H1 (cell line): ENCODE measurements around the gene RIPPLY3. TPM values are rescaled to one million over a fixed set of nuclear protein-coding genes. Genes with fewer than 3 reads are reported as not detected.

Experiments
- CTCF ChIA-PET: fragments of 300-600 bp; sonication (Branson Sonifier 250); formaldehyde crosslinking; loops from one replicate; lab custom pipeline; 2021; ENCODE audit not compliant: partially characterized antibody; lab: Charles Lee
- POLR2A ChIA-PET: fragments of 300-600 bp; sonication (Branson Sonifier 250); formaldehyde crosslinking; loops from one replicate; lab custom pipeline; 2021; ENCODE audit warnings: inconsistent platforms; ENCODE audit not compliant: partially characterized antibody; lab: Charles Lee
- DNase-seq, 2 experiments: peaks; one replicate each; pipeline versions ENCODE4 v3.0.0 to v3.0.0-alpha.2; 2010 to 2022; ENCODE audit warnings: low spot score in 2 of 2, low read depth in 1 of 2, mixed read lengths in 1 of 2
- FAIRE-seq: peaks from 2 replicates; lab custom pipeline; 2011; peaks lifted over from hg19 to GRCh38; lab: Jason Lieb, UNC
- H2AFZ ChIP-seq: 2 replicates; pipeline ENCODE4 v1.8.1; 2012; ENCODE audit warnings: low read length, inconsistent platforms
- H2AK5ac ChIP-seq: 2 replicates; pipeline ENCODE4 v1.6.1; 2013; ENCODE audit warnings: low read depth, low read length
- H2BK120ac ChIP-seq: replicated peaks from 2 replicates; pipeline ENCODE3; 2013; ENCODE audit warnings: low read depth, low read length, inconsistent platforms
- H2BK12ac ChIP-seq: 2 replicates; pipeline ENCODE4 v1.6.1; 2013; ENCODE audit warnings: low read depth, low read length
- H2BK15ac ChIP-seq: 2 replicates; pipeline ENCODE4 v1.6.1; 2013; ENCODE audit warnings: low read length
- H2BK20ac ChIP-seq: 2 replicates; pipeline ENCODE4 v1.6.1; 2013; ENCODE audit warnings: low read length
- H2BK5ac ChIP-seq: 2 replicates; pipeline ENCODE4 v1.6.1; 2013; ENCODE audit warnings: low read depth, low read length
- H3K14ac ChIP-seq: 2 replicates; pipeline ENCODE4 v1.6.1; 2013; ENCODE audit warnings: inconsistent platforms; ENCODE audit not compliant: insufficient read length
- H3K18ac ChIP-seq: 2 replicates; pipeline ENCODE4 v1.6.1; 2013; ENCODE audit warnings: low read length; ENCODE audit errors: extremely low read depth
- H3K23ac ChIP-seq: 2 replicates; pipeline ENCODE4 v1.6.1; 2013; ENCODE audit warnings: inconsistent platforms; ENCODE audit not compliant: insufficient read length
- H3K23me2 ChIP-seq: 2 replicates; pipeline ENCODE4 v1.6.1; 2013; ENCODE audit warnings: low read depth, low read length
- H3K27ac ChIP-seq: 2 replicates; pipeline ENCODE4 v1.6.1; 2011; ENCODE audit warnings: low read depth, low read length, inconsistent platforms
- H3K27me3 ChIP-seq, 4 experiments: replicated peaks in 1 of 4; 1 replicate in 1 of 4; 2 replicates in 3 of 4; pipeline versions ENCODE4 v1.6.1 to v1.8.1; 2011 to 2013; ENCODE audit warnings: low read length in 3 of 4, mild to moderate bottlenecking in 3 of 4, inconsistent platforms in 2 of 4, mixed read lengths in 2 of 4, moderate library complexity in 1 of 4; ENCODE audit not compliant: control insufficient read depth in 3 of 4, insufficient read depth in 3 of 4; ENCODE audit errors: extremely low read depth in 1 of 4
- H3K36me3 ChIP-seq, 4 experiments: 2 replicates each; pipeline versions ENCODE4 v1.6.1 to v1.8.1; 2011 to 2013; ENCODE audit warnings: mild to moderate bottlenecking in 4 of 4, low read length in 3 of 4, moderate library complexity in 2 of 4, control low read depth in 1 of 4, inconsistent platforms in 1 of 4; ENCODE audit not compliant: insufficient read depth in 4 of 4, control insufficient read depth in 2 of 4
- H3K4ac ChIP-seq: replicated peaks from 2 replicates; pipeline ENCODE3; 2013; ENCODE audit warnings: low read length, low read depth, mixed read lengths, inconsistent platforms; ENCODE audit not compliant: insufficient read length
- H3K4me1 ChIP-seq, 4 experiments: replicated peaks in 1 of 4; 1 replicate in 1 of 4; 2 replicates in 3 of 4; pipeline versions ENCODE4 v1.6.1 to v1.8.1; 2011 to 2013; ENCODE audit warnings: low read length in 3 of 4, inconsistent platforms in 2 of 4, mixed read lengths in 1 of 4; ENCODE audit not compliant: insufficient read depth in 4 of 4, control insufficient read depth in 3 of 4
- H3K4me2 ChIP-seq, 2 experiments: 2 replicates each; pipeline versions ENCODE4 v1.6.1 to v1.8.1; 2011 to 2013; ENCODE audit warnings: low read depth in 2 of 2, low read length in 2 of 2, control low read depth in 1 of 2, inconsistent platforms in 1 of 2, mild to moderate bottlenecking in 1 of 2; ENCODE audit not compliant: insufficient read depth in 1 of 2
- H3K4me3 ChIP-seq, 4 experiments: fragments of 200-600, 300-600 bp in 1 of 4; sonication (generic), shearing (Covaris generic), sonication (Bioruptor Twin) in 1 of 4; 2 replicates each; pipeline versions ENCODE4 v1.5.1 to v1.8.1; 2011 to 2016; ENCODE audit warnings: low read length in 4 of 4, low read depth in 3 of 4, control low read depth in 2 of 4, inconsistent platforms in 2 of 4, mild to moderate bottlenecking in 2 of 4, mixed read lengths in 1 of 4, moderate library complexity in 1 of 4; ENCODE audit not compliant: insufficient read depth in 2 of 4; ENCODE audit errors: extremely low read depth in 1 of 4
- H3K56ac ChIP-seq: replicated peaks from 2 replicates; pipeline ENCODE3; 2013; ENCODE audit warnings: low read depth, mild to moderate bottlenecking, mixed read lengths, low read length, inconsistent platforms; ENCODE audit not compliant: insufficient read length
- H3K79me1 ChIP-seq: 2 replicates; pipeline ENCODE4 v1.6.1; 2013; ENCODE audit warnings: low read depth, low read length, control low read depth
- H3K79me2 ChIP-seq, 2 experiments: 2 replicates each; pipeline versions ENCODE4 v1.6.1 to v1.8.1; 2012 to 2013; ENCODE audit warnings: low read length in 2 of 2, mild to moderate bottlenecking in 2 of 2, inconsistent platforms in 1 of 2; ENCODE audit not compliant: insufficient read depth in 2 of 2, control insufficient read depth in 1 of 2
- H3K9ac ChIP-seq, 4 experiments: replicated peaks in 1 of 4; 1 replicate in 1 of 4; 2 replicates in 3 of 4; pipeline versions ENCODE4 v1.6.1 to v1.8.1; 2011 to 2013; ENCODE audit warnings: low read depth in 3 of 4, low read length in 3 of 4, control low read depth in 2 of 4, mild to moderate bottlenecking in 2 of 4, moderate library complexity in 2 of 4, inconsistent platforms in 1 of 4; ENCODE audit errors: extremely low read depth in 1 of 4
- H3K9me3 ChIP-seq, 2 experiments: 2 replicates each; pipeline versions ENCODE4 v1.6.1 to v1.8.1; 2012 to 2013; ENCODE audit warnings: mild to moderate bottlenecking in 2 of 2, moderate library complexity in 2 of 2, control low read depth in 1 of 2, inconsistent platforms in 1 of 2, low read depth in 1 of 2, low read length in 1 of 2, mixed read lengths in 1 of 2; ENCODE audit not compliant: insufficient read depth in 2 of 2
- H4K20me1 ChIP-seq, 2 experiments: replicated peaks in 1 of 2; 2 replicates each; pipeline versions ENCODE3 to v1.8.1; 2011 to 2013; ENCODE audit warnings: inconsistent platforms in 2 of 2, low read length in 2 of 2, mild to moderate bottlenecking in 1 of 2; ENCODE audit not compliant: insufficient read depth in 2 of 2, control insufficient read depth in 1 of 2
- H4K5ac ChIP-seq: 2 replicates; pipeline ENCODE4 v1.6.1; 2013; ENCODE audit warnings: low read length, low read depth, mixed read lengths, inconsistent platforms; ENCODE audit not compliant: insufficient read length
- H4K8ac ChIP-seq: 2 replicates; pipeline ENCODE4 v1.8.0; 2013; ENCODE audit warnings: mild to moderate bottlenecking, moderate library complexity, low read length, inconsistent platforms; ENCODE audit not compliant: insufficient read depth; ENCODE audit errors: extremely low read depth
- H4K91ac ChIP-seq: replicated peaks from 2 replicates; pipeline ENCODE3; 2013; ENCODE audit warnings: low read length, mixed read lengths, inconsistent platforms; ENCODE audit not compliant: insufficient read length
- ATF3 ChIP-seq: IDR thresholded peaks from 2 replicates; pipeline ENCODE4 v1.6.1; 2011; ENCODE audit warnings: low read depth, mild to moderate bottlenecking, low read length; ENCODE audit not compliant: insufficient read depth
- CBX8 ChIP-seq: fragments of 300-800, 300-1000 bp; sonication (generic); IDR thresholded peaks from 2 replicates; pipeline ENCODE4 v1.7.1; 2016; ENCODE audit warnings: low read depth, low read length, borderline replicate concordance
- CHD2 ChIP-seq: IDR thresholded peaks from 2 replicates; pipeline ENCODE4 v1.6.1; 2012; ENCODE audit warnings: low read length, improper control_type of control experiment
- EP300 ChIP-seq, 2 experiments: IDR thresholded peaks; 1 replicate in 1 of 2; 2 replicates in 1 of 2; pipeline ENCODE4 v1.6.1; 2011 to 2012; ENCODE audit warnings: low read depth in 2 of 2, low read length in 2 of 2, mild to moderate bottlenecking in 2 of 2, borderline replicate concordance in 1 of 2, inconsistent platforms in 1 of 2, moderate library complexity in 1 of 2
- JUND ChIP-seq: IDR thresholded peaks from 2 replicates; pipeline ENCODE4 v1.6.1; 2011; ENCODE audit warnings: mild to moderate bottlenecking, improper control_type of control experiment, low read length
- KDM5A ChIP-seq: fragments of 200-600 bp; IDR thresholded peaks from 2 replicates; pipeline ENCODE4 v1.7.1; 2012; ENCODE audit warnings: mild to moderate bottlenecking, low read length, inconsistent platforms, mixed read lengths
- PHF8 ChIP-seq: fragments of 200-600 bp; sonication (generic); conservative IDR thresholded peaks from 2 replicates; pipeline ENCODE4 v1.7.1; 2012; ENCODE audit warnings: low read depth, mild to moderate bottlenecking, inconsistent platforms, low read length, moderate library complexity
- RAD21 ChIP-seq, 2 experiments: IDR thresholded peaks in 1 of 2; conservative IDR thresholded peaks in 1 of 2; 2 replicates each; pipeline ENCODE4 v1.6.1; 2011; ENCODE audit warnings: low read depth in 2 of 2, low read length in 2 of 2, improper control_type of control experiment in 1 of 2, inconsistent platforms in 1 of 2, mild to moderate bottlenecking in 1 of 2, moderate library complexity in 1 of 2
- RNF2 ChIP-seq: fragments of 200-900, 300-1000 bp; sonication (generic); IDR thresholded peaks from 2 replicates; pipeline ENCODE4 v1.7.1; 2016; ENCODE audit warnings: borderline replicate concordance, low read depth, mild to moderate bottlenecking, antibody characterized with exemption, low read length; ENCODE audit not compliant: poor library complexity, severe bottlenecking; ENCODE audit errors: missing control alignments
- SIRT6 ChIP-seq: IDR thresholded peaks from one replicate; pipeline ENCODE4 v1.7.1; 2012; ENCODE audit warnings: low read length, inconsistent platforms
- TBP ChIP-seq: IDR thresholded peaks from 2 replicates; pipeline ENCODE4 v1.6.1; 2011; ENCODE audit warnings: low read depth, low read length, improper control_type of control experiment
- TCF12 ChIP-seq: IDR thresholded peaks from 2 replicates; pipeline ENCODE4 v1.6.1; 2011; ENCODE audit warnings: low read depth, mild to moderate bottlenecking, low read length
- TEAD4 ChIP-seq: IDR thresholded peaks from 2 replicates; pipeline ENCODE4 v1.6.1; 2012; ENCODE audit warnings: low read depth, low read length, inconsistent platforms, mixed read lengths
- polyA plus RNA-seq, 7 experiments: library from polyadenylated mRNA; depleted of rRNA in 3 of 7; stranded (reverse) in 5 of 7; unstranded in 2 of 7; fragments of >200 nt in 5 of 7; fragments of 200-250 nt in 2 of 7; gene quantifications; 1 replicate in 5 of 7; 2 replicates in 1 of 7; 4 replicates in 1 of 7; pipeline versions ENCODE4 v1.2.1 to v1.2.3, GENCODE V29; 2011 to 2013; ENCODE audit warnings: missing spikeins in 2 of 7, mixed read lengths in 2 of 7
- total RNA-seq: library from RNA; stranded (reverse); fragmentation: NEBNext Ultra II Directional; extraction: Animal tissue kit (Norgen Biotek cat#: 25700); gene quantifications from 2 replicates; pipeline ENCODE4 v1.2.1, GENCODE V29; 2021
- TF ChIP-seq, protein P1 (sequence below): IDR thresholded peaks from 2 replicates; pipeline ENCODE4 v1.6.1; 2012; ENCODE audit warnings: inconsistent platforms

Gene RIPPLY3
- total and polyA plus RNA-seq, 2 of the 8 experiments (the other 6 are each of a cell fraction or from before 2014, with no cell fraction given): 2.0 to 2.2 TPM

DNA sequence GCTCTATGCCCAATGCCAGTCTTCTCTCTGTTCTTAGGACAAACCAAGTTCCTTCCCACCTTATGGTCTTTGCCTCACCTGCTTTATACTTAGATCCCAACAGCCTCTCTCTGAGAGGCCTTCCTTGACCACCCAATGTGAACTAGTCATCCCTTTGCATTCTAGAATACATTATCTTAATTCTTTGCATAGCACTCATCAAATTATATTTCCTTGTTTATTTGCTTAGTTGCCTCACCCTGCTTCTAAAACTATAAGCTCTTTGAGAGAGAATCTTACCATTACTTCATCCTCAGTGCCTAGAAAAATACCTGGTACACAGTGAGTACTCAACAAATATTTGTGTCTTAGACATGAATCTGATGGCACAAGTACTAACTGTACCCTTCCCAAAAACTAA lies 58.3 kb downstream of the RIPPLY3 start:
- no peak overlapping the region for H4K5ac ChIP-seq
- H3K23me2 ChIP-seq: no peaks in the 10 kb centered on the region
- FAIRE-seq (no peak), DNase-seq (no peak)
- H3K4me3 ChIP-seq: no peak overlapping the region
- peaks cover 0 to 13% (median 7%) of the 10 kb centered on the region in 4 experiments for H3K4me1 ChIP-seq
- POLR2A ChIA-PET: no interaction called here
- H2BK5ac ChIP-seq: no peak overlapping the region
- no peaks in the 10 kb centered on the region for H3K79me1 ChIP-seq
- no peak overlapping the region for H3K18ac ChIP-seq
- H4K91ac ChIP-seq: no peak overlapping the region
- H3K23ac ChIP-seq: no peak overlapping the region
- no peak overlapping the region for H2AFZ ChIP-seq
- H3K4me2 ChIP-seq: no peak overlapping the region
- no peak overlapping the region for H2BK12ac ChIP-seq
- H4K20me1 ChIP-seq: no peaks in the 10 kb centered on the region
- no peak overlapping the region for H3K56ac ChIP-seq
- no peaks in the 10 kb centered on the region for H3K79me2 ChIP-seq
- no peak overlapping the region for H3K27ac ChIP-seq
- no peak overlapping the region for H4K8ac ChIP-seq
- no peak overlapping the region for H3K4ac ChIP-seq
- no peak overlapping the region for H2BK120ac ChIP-seq
- no peak overlapping the region for H3K9ac ChIP-seq
- no peak overlapping the region for H2BK15ac ChIP-seq
- H3K14ac ChIP-seq: no peak overlapping the region
- H2BK20ac ChIP-seq: no peak overlapping the region
- no peaks in the 10 kb centered on the region for H3K27me3 ChIP-seq
- peaks cover 0 to 4% (median 0%) of the 10 kb centered on the region in 4 experiments; a peak in 2 of 8 replicates for H3K36me3 ChIP-seq
- no peak overlapping the region for H2AK5ac ChIP-seq
- H3K9me3 ChIP-seq: no peaks in the 10 kb centered on the region
- CTCF ChIA-PET: interaction anchor here (0.6 kb wide), 1 partner anchor 489 kb away, joined by 3 read pairs; no protein-coding TSS in a partner anchor
- no peak for TF ChIP-seq SIRT6
- no peak for TF ChIP-seq PHF8
- TF ChIP-seq KDM5A: no peak
- no peak for TF ChIP-seq JUND
- no peak for TF ChIP-seq RAD21 (IDR thresholded peaks at IDR 0.05 in 1 of 2, conservative IDR thresholded peaks at IDR 0.05 in 1 of 2; ENCODE audit: low read depth in 2 of 2, low read length in 2 of 2)
- no peak for TF ChIP-seq TEAD4
- TF ChIP-seq TCF12: no peak
- no peak for TF ChIP-seq RNF2
- TF ChIP-seq, protein P1, sequence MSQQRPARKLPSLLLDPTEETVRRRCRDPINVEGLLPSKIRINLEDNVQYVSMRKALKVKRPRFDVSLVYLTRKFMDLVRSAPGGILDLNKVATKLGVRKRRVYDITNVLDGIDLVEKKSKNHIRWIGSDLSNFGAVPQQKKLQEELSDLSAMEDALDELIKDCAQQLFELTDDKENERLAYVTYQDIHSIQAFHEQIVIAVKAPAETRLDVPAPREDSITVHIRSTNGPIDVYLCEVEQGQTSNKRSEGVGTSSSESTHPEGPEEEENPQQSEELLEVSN: no peak
- TF ChIP-seq TBP: no peak
- no peak for TF ChIP-seq ATF3
- no peak for TF ChIP-seq CHD2
- no peak for TF ChIP-seq CBX8
- TF ChIP-seq EP300 (IDR thresholded peaks at IDR 0.05; ENCODE audit: borderline replicate concordance in 1 of 2, low read depth in 2 of 2, low read length in 2 of 2): no peak
